Astrocyte of the spinal cord (primary cell): ENCODE data around the gene DRD1.

Experiments
- DNase-seq: peaks from one replicate; pipeline ENCODE4 v3.0.0; 2011; ENCODE audit warnings: low read depth, low spot score
- H3K4me3 ChIP-seq: 2 replicates; pipeline ENCODE4 v1.5.1; 2011; ENCODE audit warnings: low read depth, mild to moderate bottlenecking, low read length, moderate library complexity
- CTCF ChIP-seq: IDR thresholded peaks from 2 replicates; pipeline ENCODE4 v1.5.1; 2012; ENCODE audit warnings: low read depth, mild to moderate bottlenecking, low read length, inconsistent platforms
- in situ Hi-C: cut with HindIII; loops from 2 replicates; pipeline ENCODE4 v1.10.0; 2017; ENCODE audit warnings: low sequenced_read_pairs

Gene DRD1

GRCh38 chr5:175478008-175478383, 34.0 kb upstream of the DRD1 start:
- TF ChIP-seq CTCF = no peak
- DNase-seq = no peak
- peak overlapping the region; percentile 86 for H3K4me3 ChIP-seq
- in situ Hi-C loops = no loop called here

DNA sequence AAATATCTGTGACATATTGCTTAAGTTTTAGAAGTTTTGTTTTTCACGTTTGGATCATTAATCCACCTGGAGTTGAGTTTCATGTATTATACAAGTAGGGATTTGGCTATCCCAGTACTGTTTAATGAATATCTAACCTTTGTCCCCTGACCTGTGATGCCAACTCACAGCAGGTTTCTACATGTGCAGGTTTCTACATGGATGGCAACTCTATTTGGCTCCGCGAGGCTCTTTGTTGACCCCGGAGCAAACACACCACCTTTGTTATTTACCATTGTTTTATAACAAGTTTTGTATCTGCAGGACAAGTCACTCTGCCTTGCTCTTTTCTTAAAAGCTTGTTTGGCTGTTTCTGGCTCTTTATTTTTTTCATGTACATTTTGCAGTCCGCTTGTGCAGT, 33.5 kb upstream of the DRD1 start:
- H3K4me3 ChIP-seq = no peak overlapping the region
- DNase-seq = no peak
- in situ Hi-C loops = no loop called here
- no peak for TF ChIP-seq CTCF

DNA sequence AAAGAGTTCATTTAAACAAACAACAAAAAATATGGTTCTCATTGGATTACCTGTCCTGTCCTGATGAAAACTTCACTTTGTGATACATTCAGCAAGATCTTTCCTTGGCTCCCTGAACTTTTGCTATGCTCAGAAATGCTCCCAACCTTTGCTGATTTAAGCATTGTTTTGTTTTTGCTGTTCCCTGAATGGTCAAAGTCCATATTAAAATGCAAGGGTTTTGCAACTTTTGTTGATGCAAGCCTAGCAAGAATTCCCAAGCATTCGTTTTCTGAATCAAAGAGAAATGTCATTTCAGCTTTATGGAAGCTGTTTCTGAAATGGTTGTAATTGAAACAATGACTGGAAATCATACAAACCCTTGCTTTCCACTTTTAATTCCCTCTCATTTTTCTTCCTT, 31.3 kb upstream of the DRD1 start:
- in situ Hi-C loops = no loop called here
- TF ChIP-seq CTCF = no peak

DNA sequence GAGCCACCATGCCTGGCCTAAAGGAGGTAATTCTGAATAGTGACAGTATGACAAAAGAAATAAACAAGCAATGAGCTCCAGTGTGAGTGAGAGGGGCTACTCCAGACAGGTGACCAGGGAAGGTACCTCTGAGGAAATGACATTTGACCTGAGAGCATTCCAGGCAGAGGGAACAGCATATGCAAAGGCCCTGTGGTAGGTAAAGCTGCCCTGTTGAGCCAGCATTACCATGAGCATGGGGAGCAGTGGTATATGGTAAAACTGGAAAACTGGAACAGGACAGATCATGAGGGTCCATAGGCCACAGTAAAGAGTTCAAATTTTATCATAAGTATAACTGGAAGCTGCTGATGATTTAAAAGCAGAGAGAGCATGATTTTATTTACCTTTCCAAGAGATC, 28.4 kb upstream of the DRD1 start:
- in situ Hi-C loops = no loop called here
- no peak overlapping the region for H3K4me3 ChIP-seq
- no peak for DNase-seq
- TF ChIP-seq CTCF = no peak

More for the DNA sequence above, 31.3 kb upstream of the DRD1 start:
- no peak for DNase-seq
- no peak overlapping the region for H3K4me3 ChIP-seq

DNA sequence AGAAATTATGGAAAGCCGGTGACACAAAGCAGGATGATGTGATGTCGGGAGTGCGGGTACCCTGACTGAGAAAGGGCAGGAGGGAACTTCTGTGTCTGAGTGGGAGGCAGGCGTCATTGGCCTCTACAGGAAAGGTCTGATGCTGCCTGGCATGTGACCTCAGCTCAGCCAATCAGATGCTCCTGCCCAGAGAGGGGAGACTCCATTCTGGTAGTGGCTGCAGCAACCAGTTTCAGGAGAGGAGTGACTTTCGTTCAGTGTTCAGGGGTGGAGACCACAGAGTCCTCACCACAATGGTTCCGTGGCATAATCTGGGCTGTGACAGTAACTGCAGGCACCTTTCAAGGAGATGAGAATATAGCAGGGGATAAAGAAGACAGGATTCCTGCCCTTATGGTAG, 27.6 kb upstream of the DRD1 start:
- TF ChIP-seq CTCF = no peak
- no peak overlapping the region for H3K4me3 ChIP-seq
- DNase-seq = no peak
- in situ Hi-C loops = no loop called here

GRCh38 chr5:175471196-175471595, 27.2 kb upstream of the DRD1 start:
- in situ Hi-C loops = no loop called here
- DNase-seq = no peak
- TF ChIP-seq CTCF = no peak
- no peak overlapping the region for H3K4me3 ChIP-seq

GRCh38 chr5:175470781-175471180, 26.8 kb upstream of the DRD1 start:
- in situ Hi-C loops = no loop called here
- DNase-seq = no peak
- no peak overlapping the region for H3K4me3 ChIP-seq
- no peak for TF ChIP-seq CTCF
